HG03457 (cell line): Measurements from ENCODE around the gene ATP2C2.

ENCODE experiments used
- ATAC-seq: cut with Tn5 transposase; IDR thresholded peaks from one replicate; pipeline ENCODE4 v1.9.1; 2021; ENCODE audit warnings: moderate number of reproducible peaks; ENCODE audit not compliant: unreplicated experiment

Gene ATP2C2

DNA sequence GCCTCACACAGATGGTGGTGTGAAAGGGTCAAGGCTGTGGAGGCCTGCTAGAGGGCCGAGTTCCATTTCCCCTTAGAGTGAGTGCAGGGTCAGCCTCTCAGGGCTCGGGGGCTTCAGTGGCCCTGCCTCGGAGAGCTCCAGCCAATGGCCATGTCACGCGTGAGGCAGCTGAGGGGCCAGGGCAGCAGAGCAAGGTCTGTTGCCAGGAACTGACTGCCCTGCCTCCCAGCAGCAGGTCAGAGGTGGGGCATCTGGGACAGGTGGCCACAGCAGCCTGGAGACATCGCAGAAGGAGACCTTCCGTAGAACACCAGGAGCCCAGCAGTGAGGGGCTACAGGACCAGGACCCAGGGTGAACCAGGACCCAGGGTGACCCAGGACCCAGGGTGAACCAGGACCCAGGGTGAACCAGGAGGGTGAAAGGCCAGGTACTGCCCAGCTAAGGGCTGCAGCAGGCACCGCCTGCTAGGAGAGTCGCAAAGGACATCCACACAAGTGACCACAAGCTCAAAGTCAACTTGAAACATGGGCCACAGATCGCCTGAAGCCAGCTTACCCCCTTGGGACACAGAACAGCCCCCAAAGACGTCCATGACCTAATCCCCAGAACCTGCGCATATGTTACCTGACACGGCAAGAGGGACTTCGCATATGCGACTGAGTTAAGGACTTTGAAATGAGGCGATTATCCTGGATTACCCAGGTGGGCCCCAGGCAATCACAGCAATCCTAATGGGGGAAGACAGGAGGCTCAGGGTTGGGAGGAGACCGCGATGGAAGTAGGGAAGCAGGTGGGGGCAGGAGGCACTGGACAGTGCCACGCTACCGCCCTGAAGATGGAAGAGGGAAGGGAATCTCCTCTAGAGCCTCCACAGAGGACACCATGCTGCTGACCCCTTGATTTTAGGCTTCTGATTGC, 141.0 kb downstream of the ATP2C2 start:
- ATAC-seq = no peak

DNA sequence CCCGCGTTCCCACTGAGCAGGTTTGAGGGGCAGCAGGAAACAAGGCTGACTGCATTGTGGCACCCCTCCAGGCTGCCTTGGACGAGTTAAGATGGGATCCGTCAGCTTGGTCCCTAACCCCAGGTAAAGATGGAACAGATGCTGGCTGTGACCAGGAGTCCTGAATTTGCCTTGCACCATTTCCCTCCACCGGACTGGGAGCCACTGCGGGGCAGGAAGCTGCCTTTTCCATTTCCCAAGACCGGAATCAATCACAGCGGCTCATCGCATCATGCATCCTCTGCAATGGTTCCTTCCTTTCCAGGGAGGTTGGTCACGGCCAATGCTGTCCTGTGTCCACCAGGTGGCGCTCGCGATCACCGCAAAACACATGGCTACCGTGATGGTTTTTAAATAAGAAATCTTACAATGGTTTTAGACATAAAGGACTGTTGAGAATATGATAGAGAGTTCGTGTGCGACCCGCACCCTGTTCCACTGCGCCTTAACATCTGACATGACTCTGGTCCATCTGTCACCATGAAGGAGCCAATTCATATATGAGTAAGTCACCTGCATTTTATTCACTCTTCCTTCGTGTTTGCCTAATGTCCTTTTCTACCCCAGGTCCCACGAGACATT, 143.0 kb downstream of the ATP2C2 start:
- ATAC-seq = no peak

DNA sequence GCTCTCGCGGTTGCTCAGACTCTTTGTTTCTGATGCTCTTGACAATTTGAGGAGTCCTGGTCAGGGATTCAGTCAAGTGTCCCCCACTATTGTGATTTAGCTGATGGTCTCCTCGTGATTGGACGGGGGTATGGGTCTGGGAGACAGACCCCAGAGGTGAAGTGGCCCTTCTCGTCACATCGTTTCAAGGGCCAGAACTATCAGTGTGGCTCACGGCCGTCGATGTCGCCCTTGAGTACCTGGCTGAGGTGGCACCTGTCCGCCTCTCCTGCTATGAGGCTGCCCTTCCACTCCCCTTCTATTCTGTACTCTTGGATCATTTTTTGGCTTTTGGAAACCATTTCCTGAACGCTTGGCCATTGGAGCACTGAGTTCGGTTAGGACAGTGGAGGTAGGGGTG, 143.5 kb downstream of the ATP2C2 start:
- no peak for ATAC-seq

DNA sequence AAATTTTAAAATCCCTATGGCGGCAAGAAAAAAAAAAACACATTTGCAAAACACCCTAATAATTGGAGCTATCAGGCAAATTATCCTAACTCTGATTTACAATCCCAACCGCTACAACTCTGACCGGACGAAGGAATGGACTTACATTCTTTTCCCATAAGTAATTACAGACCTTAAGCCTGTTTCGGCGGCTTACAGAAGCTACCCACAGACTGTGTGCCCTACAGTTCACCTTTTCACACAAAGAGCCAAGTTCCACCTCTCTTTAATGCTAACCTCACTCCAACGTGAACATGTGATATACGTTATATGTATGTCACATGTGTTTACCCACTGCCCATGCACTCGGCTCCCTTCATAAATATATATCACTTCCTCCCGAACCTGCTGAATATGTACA, 144.8 kb downstream of the ATP2C2 start:
- ATAC-seq = no peak

DNA sequence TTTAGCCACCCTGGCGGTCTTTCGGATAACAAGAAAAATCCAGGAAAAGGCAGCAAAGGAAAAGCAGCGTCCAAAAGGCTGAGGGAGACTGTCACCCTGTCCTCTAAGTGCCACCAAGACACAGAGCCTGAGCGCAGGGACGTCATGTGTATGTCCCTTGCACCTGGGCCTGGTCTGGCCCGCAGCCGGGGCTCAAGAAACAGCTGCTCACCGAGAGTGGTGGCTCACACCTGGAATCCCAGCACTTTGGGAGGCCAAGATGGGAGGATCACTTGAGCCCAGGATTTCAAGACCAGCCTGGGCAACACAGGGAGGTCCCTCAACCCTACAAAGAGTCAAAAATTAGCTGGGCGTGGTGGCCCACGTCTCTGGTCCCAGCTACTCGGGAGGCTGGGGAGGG, 145.3 kb downstream of the ATP2C2 start:
- no peak for ATAC-seq
